H1 (cell line): ENCODE measurements around the gene GLCE. TPM values are rescaled to one million over a fixed set of nuclear protein-coding genes. Genes with fewer than 3 reads are reported as not detected.

Source experiments
- CTCF ChIA-PET: fragments of 300-600 bp; sonication (Branson Sonifier 250); formaldehyde crosslinking; loops from one replicate; lab custom pipeline; 2021; ENCODE audit not compliant: partially characterized antibody; lab: Charles Lee
- POLR2A ChIA-PET: fragments of 300-600 bp; sonication (Branson Sonifier 250); formaldehyde crosslinking; loops from one replicate; lab custom pipeline; 2021; ENCODE audit warnings: inconsistent platforms; ENCODE audit not compliant: partially characterized antibody; lab: Charles Lee
- DNase-seq, 2 experiments: peaks; one replicate each; pipeline versions ENCODE4 v3.0.0 to v3.0.0-alpha.2; 2010 to 2022; ENCODE audit warnings: low spot score in 2 of 2, low read depth in 1 of 2, mixed read lengths in 1 of 2
- FAIRE-seq: peaks from 2 replicates; lab custom pipeline; 2011; peaks lifted over from hg19 to GRCh38; lab: Jason Lieb, UNC
- H2AFZ ChIP-seq: 2 replicates; pipeline ENCODE4 v1.8.1; 2012; ENCODE audit warnings: low read length, inconsistent platforms
- H2AK5ac ChIP-seq: 2 replicates; pipeline ENCODE4 v1.6.1; 2013; ENCODE audit warnings: low read depth, low read length
- H2BK120ac ChIP-seq: replicated peaks from 2 replicates; pipeline ENCODE3; 2013; ENCODE audit warnings: low read depth, low read length, inconsistent platforms
- H2BK12ac ChIP-seq: 2 replicates; pipeline ENCODE4 v1.6.1; 2013; ENCODE audit warnings: low read depth, low read length
- H2BK15ac ChIP-seq: 2 replicates; pipeline ENCODE4 v1.6.1; 2013; ENCODE audit warnings: low read length
- H2BK20ac ChIP-seq: 2 replicates; pipeline ENCODE4 v1.6.1; 2013; ENCODE audit warnings: low read length
- H2BK5ac ChIP-seq: 2 replicates; pipeline ENCODE4 v1.6.1; 2013; ENCODE audit warnings: low read depth, low read length
- H3K14ac ChIP-seq: 2 replicates; pipeline ENCODE4 v1.6.1; 2013; ENCODE audit warnings: inconsistent platforms; ENCODE audit not compliant: insufficient read length
- H3K18ac ChIP-seq: 2 replicates; pipeline ENCODE4 v1.6.1; 2013; ENCODE audit warnings: low read length; ENCODE audit errors: extremely low read depth
- H3K23ac ChIP-seq: 2 replicates; pipeline ENCODE4 v1.6.1; 2013; ENCODE audit warnings: inconsistent platforms; ENCODE audit not compliant: insufficient read length
- H3K23me2 ChIP-seq: 2 replicates; pipeline ENCODE4 v1.6.1; 2013; ENCODE audit warnings: low read depth, low read length
- H3K27ac ChIP-seq: 2 replicates; pipeline ENCODE4 v1.6.1; 2011; ENCODE audit warnings: low read depth, low read length, inconsistent platforms
- H3K27me3 ChIP-seq, 4 experiments: replicated peaks in 1 of 4; 1 replicate in 1 of 4; 2 replicates in 3 of 4; pipeline versions ENCODE4 v1.6.1 to v1.8.1; 2011 to 2013; ENCODE audit warnings: low read length in 3 of 4, mild to moderate bottlenecking in 3 of 4, inconsistent platforms in 2 of 4, mixed read lengths in 2 of 4, moderate library complexity in 1 of 4; ENCODE audit not compliant: control insufficient read depth in 3 of 4, insufficient read depth in 3 of 4; ENCODE audit errors: extremely low read depth in 1 of 4
- H3K36me3 ChIP-seq, 4 experiments: 2 replicates each; pipeline versions ENCODE4 v1.6.1 to v1.8.1; 2011 to 2013; ENCODE audit warnings: mild to moderate bottlenecking in 4 of 4, low read length in 3 of 4, moderate library complexity in 2 of 4, control low read depth in 1 of 4, inconsistent platforms in 1 of 4; ENCODE audit not compliant: insufficient read depth in 4 of 4, control insufficient read depth in 2 of 4
- H3K4ac ChIP-seq: replicated peaks from 2 replicates; pipeline ENCODE3; 2013; ENCODE audit warnings: low read length, low read depth, mixed read lengths, inconsistent platforms; ENCODE audit not compliant: insufficient read length
- H3K4me1 ChIP-seq, 4 experiments: replicated peaks in 1 of 4; 1 replicate in 1 of 4; 2 replicates in 3 of 4; pipeline versions ENCODE4 v1.6.1 to v1.8.1; 2011 to 2013; ENCODE audit warnings: low read length in 3 of 4, inconsistent platforms in 2 of 4, mixed read lengths in 1 of 4; ENCODE audit not compliant: insufficient read depth in 4 of 4, control insufficient read depth in 3 of 4
- H3K4me2 ChIP-seq, 2 experiments: 2 replicates each; pipeline versions ENCODE4 v1.6.1 to v1.8.1; 2011 to 2013; ENCODE audit warnings: low read depth in 2 of 2, low read length in 2 of 2, control low read depth in 1 of 2, inconsistent platforms in 1 of 2, mild to moderate bottlenecking in 1 of 2; ENCODE audit not compliant: insufficient read depth in 1 of 2
- H3K4me3 ChIP-seq, 4 experiments: fragments of 200-600, 300-600 bp in 1 of 4; sonication (generic), shearing (Covaris generic), sonication (Bioruptor Twin) in 1 of 4; 2 replicates each; pipeline versions ENCODE4 v1.5.1 to v1.8.1; 2011 to 2016; ENCODE audit warnings: low read length in 4 of 4, low read depth in 3 of 4, control low read depth in 2 of 4, inconsistent platforms in 2 of 4, mild to moderate bottlenecking in 2 of 4, mixed read lengths in 1 of 4, moderate library complexity in 1 of 4; ENCODE audit not compliant: insufficient read depth in 2 of 4; ENCODE audit errors: extremely low read depth in 1 of 4
- H3K56ac ChIP-seq: replicated peaks from 2 replicates; pipeline ENCODE3; 2013; ENCODE audit warnings: low read depth, mild to moderate bottlenecking, mixed read lengths, low read length, inconsistent platforms; ENCODE audit not compliant: insufficient read length
- H3K79me1 ChIP-seq: 2 replicates; pipeline ENCODE4 v1.6.1; 2013; ENCODE audit warnings: low read depth, low read length, control low read depth
- H3K79me2 ChIP-seq, 2 experiments: 2 replicates each; pipeline versions ENCODE4 v1.6.1 to v1.8.1; 2012 to 2013; ENCODE audit warnings: low read length in 2 of 2, mild to moderate bottlenecking in 2 of 2, inconsistent platforms in 1 of 2; ENCODE audit not compliant: insufficient read depth in 2 of 2, control insufficient read depth in 1 of 2
- H3K9ac ChIP-seq, 4 experiments: replicated peaks in 1 of 4; 1 replicate in 1 of 4; 2 replicates in 3 of 4; pipeline versions ENCODE4 v1.6.1 to v1.8.1; 2011 to 2013; ENCODE audit warnings: low read depth in 3 of 4, low read length in 3 of 4, control low read depth in 2 of 4, mild to moderate bottlenecking in 2 of 4, moderate library complexity in 2 of 4, inconsistent platforms in 1 of 4; ENCODE audit errors: extremely low read depth in 1 of 4
- H3K9me3 ChIP-seq, 2 experiments: 2 replicates each; pipeline versions ENCODE4 v1.6.1 to v1.8.1; 2012 to 2013; ENCODE audit warnings: mild to moderate bottlenecking in 2 of 2, moderate library complexity in 2 of 2, control low read depth in 1 of 2, inconsistent platforms in 1 of 2, low read depth in 1 of 2, low read length in 1 of 2, mixed read lengths in 1 of 2; ENCODE audit not compliant: insufficient read depth in 2 of 2
- H4K20me1 ChIP-seq, 2 experiments: replicated peaks in 1 of 2; 2 replicates each; pipeline versions ENCODE3 to v1.8.1; 2011 to 2013; ENCODE audit warnings: inconsistent platforms in 2 of 2, low read length in 2 of 2, mild to moderate bottlenecking in 1 of 2; ENCODE audit not compliant: insufficient read depth in 2 of 2, control insufficient read depth in 1 of 2
- H4K5ac ChIP-seq: 2 replicates; pipeline ENCODE4 v1.6.1; 2013; ENCODE audit warnings: low read length, low read depth, mixed read lengths, inconsistent platforms; ENCODE audit not compliant: insufficient read length
- H4K8ac ChIP-seq: 2 replicates; pipeline ENCODE4 v1.8.0; 2013; ENCODE audit warnings: mild to moderate bottlenecking, moderate library complexity, low read length, inconsistent platforms; ENCODE audit not compliant: insufficient read depth; ENCODE audit errors: extremely low read depth
- H4K91ac ChIP-seq: replicated peaks from 2 replicates; pipeline ENCODE3; 2013; ENCODE audit warnings: low read length, mixed read lengths, inconsistent platforms; ENCODE audit not compliant: insufficient read length
- EP300 ChIP-seq, 2 experiments: IDR thresholded peaks; 1 replicate in 1 of 2; 2 replicates in 1 of 2; pipeline ENCODE4 v1.6.1; 2011 to 2012; ENCODE audit warnings: low read depth in 2 of 2, low read length in 2 of 2, mild to moderate bottlenecking in 2 of 2, borderline replicate concordance in 1 of 2, inconsistent platforms in 1 of 2, moderate library complexity in 1 of 2
- HDAC2 ChIP-seq, 2 experiments: fragments of 300-600 bp in 1 of 2; sonication (generic) in 1 of 2; IDR thresholded peaks; 2 replicates each; pipeline ENCODE4 v1.6.1; 2011 to 2012; ENCODE audit warnings: low read depth in 2 of 2, low read length in 2 of 2, mild to moderate bottlenecking in 2 of 2, moderate library complexity in 2 of 2, borderline replicate concordance in 1 of 2, inconsistent platforms in 1 of 2
- MAX ChIP-seq: IDR thresholded peaks from 2 replicates; pipeline ENCODE4 v1.6.1; 2012; ENCODE audit warnings: inconsistent platforms
- RNF2 ChIP-seq: fragments of 200-900, 300-1000 bp; sonication (generic); IDR thresholded peaks from 2 replicates; pipeline ENCODE4 v1.7.1; 2016; ENCODE audit warnings: borderline replicate concordance, low read depth, mild to moderate bottlenecking, antibody characterized with exemption, low read length; ENCODE audit not compliant: poor library complexity, severe bottlenecking; ENCODE audit errors: missing control alignments
- SIN3A ChIP-seq, 2 experiments: IDR thresholded peaks in 1 of 2; conservative IDR thresholded peaks in 1 of 2; 2 replicates each; pipeline ENCODE4 v1.6.1; 2011 to 2012; ENCODE audit warnings: low read length in 2 of 2, improper control_type of control experiment in 1 of 2, low read depth in 1 of 2, mild to moderate bottlenecking in 1 of 2
- SP1 ChIP-seq: IDR thresholded peaks from 2 replicates; pipeline ENCODE4 v1.6.1; 2011; ENCODE audit warnings: low read depth, low read length
- TAF1 ChIP-seq: IDR thresholded peaks from 2 replicates; pipeline ENCODE4 v1.6.1; 2011; ENCODE audit warnings: mild to moderate bottlenecking, low read depth, low read length
- TBP ChIP-seq: IDR thresholded peaks from 2 replicates; pipeline ENCODE4 v1.6.1; 2011; ENCODE audit warnings: low read depth, low read length, improper control_type of control experiment
- WGBS, 2 experiments: shearing (Covaris generic) in 1 of 2; methylation state at CpG; one replicate each; pipeline versions ENCODE4 v1.1.6 to v1.1.7; 2013 to 2015; ENCODE audit warnings: low lambda C conversion rate in 2 of 2, mixed read lengths in 2 of 2, inconsistent platforms in 1 of 2, low coverage in 1 of 2, missing lambda C conversion rate in 1 of 2; ENCODE audit not compliant: insufficient replicate concordance in 2 of 2, insufficient coverage in 1 of 2, insufficient read length in 1 of 2; ENCODE audit errors: extremely low coverage in 1 of 2, missing lambda C conversion rate in 1 of 2; 5-methylcytosine and 5-hydroxymethylcytosine counted together
- polyA plus RNA-seq, 7 experiments: library from polyadenylated mRNA; depleted of rRNA in 3 of 7; stranded (reverse) in 5 of 7; unstranded in 2 of 7; fragments of >200 nt in 5 of 7; fragments of 200-250 nt in 2 of 7; gene quantifications; 1 replicate in 5 of 7; 2 replicates in 1 of 7; 4 replicates in 1 of 7; pipeline versions ENCODE4 v1.2.1 to v1.2.3, GENCODE V29; 2011 to 2013; ENCODE audit warnings: missing spikeins in 2 of 7, mixed read lengths in 2 of 7
- total RNA-seq: library from RNA; stranded (reverse); fragmentation: NEBNext Ultra II Directional; extraction: Animal tissue kit (Norgen Biotek cat#: 25700); gene quantifications from 2 replicates; pipeline ENCODE4 v1.2.1, GENCODE V29; 2021

The GLCE gene
- total and polyA plus RNA-seq, 2 of the 8 experiments (the other 6 are each of a cell fraction or from before 2014, with no cell fraction given): 17.1 to 22.7 TPM

- Histone ChIP-seq H2BK20ac (no peak overlapping the region), H2BK15ac (no peak overlapping the region), H3K36me3 (no peaks in the 10 kb centered on the region), H3K4me2 (no peak overlapping the region), H4K20me1 (no peaks in the 10 kb centered on the region), H3K4me3 (no peak overlapping the region), H3K23me2 (no peaks in the 10 kb centered on the region; the same call in 1 of the 2 replicates), H3K56ac (no peak overlapping the region), H2AFZ (no peak overlapping the region), H4K8ac (no peak overlapping the region), H3K27me3 (no peaks in the 10 kb centered on the region), H3K4me1 (peaks cover 0 to 6% (median 0%) of the 10 kb centered on the region in 4 experiments; a peak in 1 of 7 replicates), H2AK5ac (no peak overlapping the region), H3K79me1 (no peaks in the 10 kb centered on the region), H3K4ac (no peak overlapping the region), H4K5ac (no peak overlapping the region), H4K91ac (no peak overlapping the region), H2BK5ac (no peak overlapping the region), H3K18ac (no peak overlapping the region), H3K9me3 (no peaks in the 10 kb centered on the region), H3K23ac (no peak overlapping the region), H2BK120ac (no peak overlapping the region), H3K79me2 (no peaks in the 10 kb centered on the region), H3K9ac (no peak overlapping the region), H3K27ac (no peak overlapping the region), H3K14ac (no peak overlapping the region), H2BK12ac (no peak overlapping the region)
- no peak for TF ChIP-seq HDAC2 (IDR thresholded peaks at IDR 0.05; ENCODE audit: borderline replicate concordance in 1 of 2, low read depth in 2 of 2, low read length in 2 of 2)
- no peak for TF ChIP-seq SP1
- no peak for TF ChIP-seq TAF1
- no peak for TF ChIP-seq RNF2
- no peak for TF ChIP-seq MAX
- TF ChIP-seq EP300 (IDR thresholded peaks at IDR 0.05; ENCODE audit: borderline replicate concordance in 1 of 2, low read depth in 2 of 2, low read length in 2 of 2): no peak
- TF ChIP-seq TBP: no peak
- no peak for TF ChIP-seq SIN3A (conservative IDR thresholded peaks at IDR 0.05 in 1 of 2, IDR thresholded peaks at IDR 0.05 in 1 of 2; ENCODE audit: low read depth in 1 of 2, low read length in 2 of 2)
- ChIA-PET CTCF (interaction anchor here (0.8 to 1.8 kb wide), 7 partner anchors 9 to 244 kb away, joined by 3 to 7 read pairs (median 3); no protein-coding TSS in a partner anchor), POLR2A (interaction anchor here (1.1 kb wide), 1 partner anchor 20 kb away, joined by 3 read pairs; no protein-coding TSS in a partner anchor)
- DNase-seq (no peak), FAIRE-seq (no peak)
- 90% methylated on average over 7 of the region's 7 CpGs; no CpG with 5 or more reads in 1 of the 2 experiments for WGBS, 2 experiments
These were observed 119.2 kb downstream of the GLCE start for GRCh38 chr15:69279636-69280035.
